H9 (cell line): ENCODE results near the gene ATP1A4. TPM values are rescaled to one million over a fixed set of nuclear protein-coding genes. Genes with fewer than 3 reads are reported as not detected.
"Not testable (repeated sequence)": the region's sequence is repeated elsewhere in the genome, so short reads cannot be mapped to it uniquely, and the experiment has no call there.

Experiments used
- DNase-seq: peaks from one replicate; pipeline ENCODE4 v3.0.0-alpha.2; 2017
- H2AFZ ChIP-seq: one replicate; pipeline ENCODE4 v1.6.1; 2013; ENCODE audit warnings: mild to moderate bottlenecking, low read length, control low read depth, moderate library complexity
- H2AK5ac ChIP-seq: 2 replicates; pipeline ENCODE4 v1.6.1; 2013; ENCODE audit warnings: low read length, control low read depth, mixed read lengths; ENCODE audit not compliant: insufficient read length
- H2BK120ac ChIP-seq: one replicate; pipeline ENCODE4 v1.6.1; 2013; ENCODE audit warnings: low read depth, mild to moderate bottlenecking, low read length, control low read depth, inconsistent platforms; ENCODE audit not compliant: poor library complexity, severe bottlenecking
- H2BK12ac ChIP-seq: 2 replicates; pipeline ENCODE4 v1.6.1; 2013; ENCODE audit warnings: low read length, control low read depth, mixed read lengths, low read depth; ENCODE audit not compliant: insufficient read length
- H2BK15ac ChIP-seq: 2 replicates; pipeline ENCODE4 v1.6.1; 2013; ENCODE audit warnings: low read depth, low read length, control low read depth
- H2BK20ac ChIP-seq: one replicate; pipeline ENCODE4 v1.6.1; 2013; ENCODE audit warnings: low read depth, mild to moderate bottlenecking, low read length, control low read depth, inconsistent platforms; ENCODE audit not compliant: poor library complexity, severe bottlenecking
- H2BK5ac ChIP-seq: 2 replicates; pipeline ENCODE4 v1.6.1; 2013; ENCODE audit warnings: low read length, control low read depth, mixed read lengths; ENCODE audit not compliant: insufficient read length
- H3K14ac ChIP-seq: 2 replicates; pipeline ENCODE4 v1.6.1; 2013; ENCODE audit warnings: low read length, control low read depth; ENCODE audit not compliant: insufficient read depth
- H3K18ac ChIP-seq: 2 replicates; pipeline ENCODE4 v1.6.1; 2013; ENCODE audit warnings: low read depth, mild to moderate bottlenecking, mixed read lengths, low read length, control low read depth; ENCODE audit not compliant: insufficient read length
- H3K23ac ChIP-seq: 2 replicates; pipeline ENCODE4 v1.6.1; 2013; ENCODE audit warnings: low read length, control low read depth, mixed read lengths, low read depth; ENCODE audit not compliant: insufficient read length
- H3K23me2 ChIP-seq: 2 replicates; pipeline ENCODE4 v1.6.1; 2013; ENCODE audit warnings: low read depth, mild to moderate bottlenecking, mixed read lengths, low read length, control low read depth; ENCODE audit not compliant: insufficient read length, poor library complexity, severe bottlenecking
- H3K27ac ChIP-seq: 2 replicates; pipeline ENCODE4 v1.5.1; 2013; ENCODE audit warnings: low read length, control low read depth, mixed read lengths, low read depth; ENCODE audit not compliant: insufficient read length
- H3K27me3 ChIP-seq: 2 replicates; pipeline ENCODE4 v1.6.1; 2013; ENCODE audit warnings: low read length, control low read depth, inconsistent platforms; ENCODE audit not compliant: insufficient read depth
- H3K4ac ChIP-seq: 2 replicates; pipeline ENCODE4 v1.6.1; 2013; ENCODE audit warnings: low read depth, mild to moderate bottlenecking, control low read depth, inconsistent platforms, low read length, moderate library complexity
- H3K4me1 ChIP-seq: 2 replicates; pipeline ENCODE4 v1.6.1; 2013; ENCODE audit warnings: low read length, control low read depth, inconsistent platforms; ENCODE audit not compliant: insufficient read depth
- H3K4me2 ChIP-seq: 2 replicates; pipeline ENCODE4 v1.6.1; 2013; ENCODE audit warnings: low read length, control low read depth, mixed read lengths; ENCODE audit not compliant: insufficient read length, insufficient read depth
- H3K56ac ChIP-seq: 2 replicates; pipeline ENCODE4 v1.6.1; 2013; ENCODE audit warnings: low read depth, mild to moderate bottlenecking, mixed read lengths, low read length, control low read depth; ENCODE audit not compliant: insufficient read length
- H3K79me1 ChIP-seq: 2 replicates; pipeline ENCODE4 v1.6.1; 2013; ENCODE audit warnings: low read depth, mild to moderate bottlenecking, moderate library complexity, low read length, control low read depth, inconsistent platforms; ENCODE audit not compliant: insufficient read depth, poor library complexity, severe bottlenecking
- H3K79me2 ChIP-seq: 2 replicates; pipeline ENCODE4 v1.6.1; 2013; ENCODE audit warnings: low read length, control low read depth, inconsistent platforms; ENCODE audit not compliant: insufficient read depth
- H3K9ac ChIP-seq: 2 replicates; pipeline ENCODE4 v1.6.1; 2013; ENCODE audit warnings: low read length, control low read depth, mixed read lengths; ENCODE audit not compliant: insufficient read length; ENCODE audit errors: extremely low read depth
- H3K9me3 ChIP-seq: one replicate; pipeline ENCODE4 v1.6.1; 2013; ENCODE audit warnings: low read depth, low read length, inconsistent platforms; ENCODE audit not compliant: control insufficient read depth
- H3T11ph ChIP-seq: one replicate; pipeline ENCODE4 v1.6.1; 2013; ENCODE audit warnings: mild to moderate bottlenecking, low read length, control low read depth, inconsistent platforms
- H4K20me1 ChIP-seq: one replicate; pipeline ENCODE4 v1.6.1; 2013; ENCODE audit not compliant: control insufficient read depth, insufficient read length, insufficient read depth
- H4K5ac ChIP-seq: 2 replicates; pipeline ENCODE4 v1.6.1; 2013; ENCODE audit warnings: low read depth, mild to moderate bottlenecking, mixed read lengths, low read length, control low read depth; ENCODE audit not compliant: insufficient read length
- H4K8ac ChIP-seq: replicated peaks from 2 replicates; pipeline ENCODE4 v1.6.1; 2013; ENCODE audit warnings: low read length, control low read depth, mixed read lengths, low read depth; ENCODE audit not compliant: insufficient read length
- H4K91ac ChIP-seq: 2 replicates; pipeline ENCODE4 v1.6.1; 2013; ENCODE audit warnings: low read depth, mild to moderate bottlenecking, moderate library complexity, mixed read lengths, low read length, control low read depth; ENCODE audit not compliant: insufficient read length
- H3K27ac Mint-ChIP-seq, 3 experiments: 2 replicates in 2 of 3; 3 replicates in 1 of 3; pipeline ENCODE4 v1.8.0; 2020 to 2021; ENCODE audit warnings: mixed read lengths in 3 of 3, mild to moderate bottlenecking in 1 of 3, moderate library complexity in 1 of 3
- H3K27me3 Mint-ChIP-seq: 2 replicates; pipeline ENCODE4 v1.8.0; 2021; ENCODE audit warnings: low read depth, mild to moderate bottlenecking, moderate library complexity, mixed read lengths
- H3K36me3 Mint-ChIP-seq, 3 experiments: 2 replicates in 2 of 3; 3 replicates in 1 of 3; pipeline ENCODE4 v1.8.0; 2020 to 2021; ENCODE audit warnings: low read depth in 3 of 3, mixed read lengths in 3 of 3; ENCODE audit not compliant: insufficient read depth in 1 of 3
- H3K4me1 Mint-ChIP-seq, 2 experiments: 2 replicates each; pipeline ENCODE4 v1.8.0; 2020; ENCODE audit warnings: mixed read lengths in 2 of 2
- H3K4me3 Mint-ChIP-seq, 2 experiments: 2 replicates in 1 of 2; 3 replicates in 1 of 2; pipeline ENCODE4 v1.8.0; 2020 to 2021; ENCODE audit warnings: mild to moderate bottlenecking in 2 of 2, mixed read lengths in 2 of 2, moderate library complexity in 1 of 2
- H3K9me3 Mint-ChIP-seq, 2 experiments: 2 replicates in 1 of 2; 3 replicates in 1 of 2; pipeline ENCODE4 v1.8.0; 2020; ENCODE audit warnings: mild to moderate bottlenecking in 2 of 2, mixed read lengths in 2 of 2, moderate library complexity in 1 of 2
- CTCF ChIP-seq: fragments of 200-600 bp; sonication (generic); conservative IDR thresholded peaks from 3 replicates; pipeline ENCODE4 v1.8.0; 2021; ENCODE audit warnings: antibody characterized with exemption, mild to moderate bottlenecking
- WGBS: extraction: QIAGEN DNeasy Blood & Tissue Kit; methylation state at CpG from one replicate; pipeline ENCODE4 v1.1.7; 2013; ENCODE audit warnings: missing lambda C conversion rate, low lambda C conversion rate, mixed read lengths; ENCODE audit not compliant: insufficient read length; ENCODE audit errors: extremely low coverage; 5-methylcytosine and 5-hydroxymethylcytosine counted together
- total RNA-seq: library from RNA; stranded (reverse); gene quantifications from 2 replicates; pipeline ENCODE4 v1.2.1, GENCODE V29; 2021

The ATP1A4 gene
- total RNA-seq, 1 experiment from 2014 or later = 0.20 TPM

GRCh38 chr1:160125746-160126145 lies 25.7 kb upstream of the ATP1A4 start:
- WGBS = no CpG with 5 or more reads among the region's 1 CpG
- H3K18ac ChIP-seq = no peak overlapping the region
- no peak overlapping the region for H3K27ac ChIP-seq
- no peaks in the 10 kb centered on the region for H4K20me1 ChIP-seq
- H2BK20ac ChIP-seq = no peak overlapping the region
- no peak overlapping the region for H2BK5ac ChIP-seq
- Mint-ChIP-seq H3K27me3 (no peaks in the 10 kb centered on the region; the same call in 1 of the 2 replicates), H3K4me3 (no peak overlapping the region), H3K4me1 (peaks cover 6 to 11% of the 10 kb centered on the region in 2 experiments), H3K36me3 (peaks cover 0 to 76% (median 70%) of the 10 kb centered on the region in 3 experiments; a peak in 5 of 7 replicates), H3K9me3 (no peaks in the 10 kb centered on the region), H3K27ac (no peak overlapping the region)
- no peak overlapping the region for H2AK5ac ChIP-seq
- H4K5ac ChIP-seq = no peak overlapping the region
- H3K27me3 ChIP-seq = no peaks in the 10 kb centered on the region
- no peak overlapping the region for H2AFZ ChIP-seq
- no peak for TF ChIP-seq CTCF
- no peak overlapping the region for H3K9ac ChIP-seq
- H3K4me1 ChIP-seq = no peaks in the 10 kb centered on the region; the same call in 1 of the 2 replicates
- no peaks in the 10 kb centered on the region for H3K79me1 ChIP-seq
- H2BK120ac ChIP-seq = no peak overlapping the region
- H3K79me2 ChIP-seq = no peaks in the 10 kb centered on the region
- no peaks in the 10 kb centered on the region for H3K9me3 ChIP-seq
- H3K23me2 ChIP-seq = no peaks in the 10 kb centered on the region
- H4K8ac ChIP-seq = no peak overlapping the region
- no peak overlapping the region for H3K14ac ChIP-seq
- DNase-seq = no peak
- no peak overlapping the region for H4K91ac ChIP-seq
- no peak overlapping the region for H2BK15ac ChIP-seq
- H3K23ac ChIP-seq = no peak overlapping the region
- no peak overlapping the region for H3K4me2 ChIP-seq
- no peak overlapping the region for H3K4ac ChIP-seq
- H2BK12ac ChIP-seq = no peak overlapping the region
- H3K56ac ChIP-seq = no peak overlapping the region
- H3T11ph ChIP-seq = no peak overlapping the region

GRCh38 chr1:160126342-160126741 lies 25.1 kb upstream of the ATP1A4 start:
- not testable (repeated sequence) for H2AFZ ChIP-seq, H3K9me3 Mint-ChIP-seq, H3K18ac ChIP-seq, H4K5ac ChIP-seq, H3T11ph ChIP-seq, H3K27me3 Mint-ChIP-seq, H3K14ac ChIP-seq, H2BK12ac ChIP-seq, H3K56ac ChIP-seq, H3K23me2 ChIP-seq, H2BK120ac ChIP-seq, H2BK5ac ChIP-seq, H3K4me2 ChIP-seq, H4K91ac ChIP-seq, H3K27ac Mint-ChIP-seq, H2BK20ac ChIP-seq, H4K20me1 ChIP-seq, H3K4ac ChIP-seq, H3K23ac ChIP-seq, H3K4me1 ChIP-seq, H3K4me3 Mint-ChIP-seq, H2BK15ac ChIP-seq, H4K8ac ChIP-seq, H3K79me2 ChIP-seq, DNase-seq, H2AK5ac ChIP-seq, H3K27me3 ChIP-seq, H3K79me1 ChIP-seq, H3K9ac ChIP-seq, H3K9me3 ChIP-seq, H3K27ac ChIP-seq
- H3K36me3 Mint-ChIP-seq = peaks cover 0 to 76% (median 74%) of the 10 kb centered on the region in 3 experiments; a peak in 5 of 7 replicates
- no CpG with 5 or more reads among the region's 4 CpGs for WGBS
- H3K4me1 Mint-ChIP-seq = peaks cover 6 to 11% of the 10 kb centered on the region in 2 experiments
